ENCODE data around the gene DNAH10.

- TF ChIP-seq CTCF (conservative IDR thresholded peaks at IDR 0.05): no peak
- TF ChIP-seq ZFX (IDR thresholded peaks at IDR 0.05): no peak
Measured at GRCh38 chr12:123861392-123861791, 99.3 kb downstream of the DNAH10 start.

Data from C4-2B (cell line).